ENCODE data around the gene SPOCK1.
"Not testable (repeated sequence)": the region's sequence is repeated elsewhere in the genome, so short reads cannot be mapped to it uniquely, and the experiment has no call there.

SPOCK1 gene

DNA sequence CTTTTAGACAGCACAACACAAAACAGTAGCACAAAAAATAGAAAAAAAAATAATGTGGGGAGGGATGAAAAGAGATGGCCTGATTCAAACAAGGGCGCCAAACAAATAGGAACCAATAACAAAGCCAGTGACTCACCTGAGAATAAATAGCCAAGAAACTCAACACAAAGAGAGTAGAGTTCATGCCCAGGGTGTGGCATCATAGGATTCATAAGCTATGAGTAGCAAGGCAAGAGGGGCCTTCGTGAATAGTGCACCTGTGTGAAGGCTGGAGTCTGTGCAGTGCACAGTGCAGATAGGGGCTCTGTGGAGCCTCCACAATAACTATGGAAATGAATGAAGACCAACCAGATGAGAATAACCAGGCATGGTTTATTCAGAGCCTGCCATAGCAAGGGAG is 541.7 kb downstream of the SPOCK1 start:
- Histone ChIP-seq H3K27ac (no peak overlapping the region), H3K4me3 (no peak overlapping the region), H3K36me3 (no peaks in the 10 kb centered on the region), H3K9me3 (peaks cover 0 to 9% (median 0%) of the 10 kb centered on the region in 3 donors), H3K27me3 (no peaks in the 10 kb centered on the region), H3K4me1 (no peaks in the 10 kb centered on the region)
- TF ChIP-seq, protein P1, sequence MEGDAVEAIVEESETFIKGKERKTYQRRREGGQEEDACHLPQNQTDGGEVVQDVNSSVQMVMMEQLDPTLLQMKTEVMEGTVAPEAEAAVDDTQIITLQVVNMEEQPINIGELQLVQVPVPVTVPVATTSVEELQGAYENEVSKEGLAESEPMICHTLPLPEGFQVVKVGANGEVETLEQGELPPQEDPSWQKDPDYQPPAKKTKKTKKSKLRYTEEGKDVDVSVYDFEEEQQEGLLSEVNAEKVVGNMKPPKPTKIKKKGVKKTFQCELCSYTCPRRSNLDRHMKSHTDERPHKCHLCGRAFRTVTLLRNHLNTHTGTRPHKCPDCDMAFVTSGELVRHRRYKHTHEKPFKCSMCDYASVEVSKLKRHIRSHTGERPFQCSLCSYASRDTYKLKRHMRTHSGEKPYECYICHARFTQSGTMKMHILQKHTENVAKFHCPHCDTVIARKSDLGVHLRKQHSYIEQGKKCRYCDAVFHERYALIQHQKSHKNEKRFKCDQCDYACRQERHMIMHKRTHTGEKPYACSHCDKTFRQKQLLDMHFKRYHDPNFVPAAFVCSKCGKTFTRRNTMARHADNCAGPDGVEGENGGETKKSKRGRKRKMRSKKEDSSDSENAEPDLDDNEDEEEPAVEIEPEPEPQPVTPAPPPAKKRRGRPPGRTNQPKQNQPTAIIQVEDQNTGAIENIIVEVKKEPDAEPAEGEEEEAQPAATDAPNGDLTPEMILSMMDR (IDR thresholded peaks at IDR 0.05): no peak
- intact Hi-C loops (cut with DNase I; ENCODE audit: low total_unique reads): no loop called here
- DNase-seq: no peak

DNA sequence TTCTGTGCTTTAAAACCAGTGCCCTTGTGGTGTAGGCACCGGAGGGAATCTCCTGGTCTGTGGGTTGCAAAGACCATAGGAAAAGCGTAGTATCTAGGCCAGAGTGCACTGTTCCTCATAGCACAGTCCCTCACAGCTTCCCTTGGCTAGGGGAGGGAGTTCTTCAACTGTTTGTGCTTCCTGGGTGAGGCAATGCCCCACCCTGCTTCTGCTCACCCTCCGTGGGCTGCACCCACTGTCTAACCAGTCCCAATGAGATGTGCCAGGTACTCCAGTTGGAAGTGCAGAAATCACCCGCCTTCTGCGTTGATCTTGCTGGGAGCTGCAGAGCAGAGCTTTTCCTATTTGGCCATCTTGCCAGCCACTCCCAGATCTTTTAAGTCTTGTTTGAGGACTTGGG is 545.0 kb downstream of the SPOCK1 start:
- H3K27me3 ChIP-seq; H3K36me3 ChIP-seq; H3K27ac ChIP-seq; intact Hi-C loops (cut with DNase I; ENCODE audit: low total_unique reads); H3K4me3 ChIP-seq; H3K9me3 ChIP-seq; DNase-seq; H3K4me1 ChIP-seq: not testable (repeated sequence)

DNA sequence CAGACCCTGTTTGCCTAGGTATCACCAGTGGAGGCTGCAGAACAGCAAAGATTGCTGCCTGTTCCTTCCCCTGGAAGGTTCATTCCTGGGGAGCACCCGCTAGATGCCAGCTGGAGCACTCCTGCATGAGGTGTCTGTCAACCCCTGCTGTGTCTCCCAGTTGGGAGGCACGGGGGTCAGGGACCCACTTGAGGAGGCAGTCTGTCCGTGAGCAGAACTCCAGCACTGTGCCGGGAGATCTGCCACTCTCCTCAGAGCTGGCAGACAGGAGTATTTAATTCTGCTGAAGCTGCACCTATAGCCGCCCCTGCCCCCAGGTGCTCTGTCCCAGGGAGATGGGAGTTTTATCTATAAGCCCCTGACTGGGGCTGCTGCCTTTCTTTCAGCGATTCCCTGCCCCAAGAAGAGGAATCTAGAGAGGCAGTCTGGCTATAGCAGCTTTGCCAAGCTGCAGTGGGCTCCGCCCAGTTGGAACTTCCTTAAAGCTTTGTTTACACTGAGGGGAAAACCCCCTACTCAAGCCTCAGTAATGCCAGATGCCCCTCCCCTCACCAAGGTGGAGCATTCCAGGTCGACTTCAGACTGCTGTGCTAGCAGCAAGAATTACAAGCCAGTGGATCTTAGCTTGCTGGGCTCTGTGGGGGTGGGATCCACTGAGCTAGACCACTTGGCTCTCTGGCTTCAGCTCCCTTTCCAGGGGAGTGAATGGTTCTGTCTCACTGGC is 545.6 kb downstream of the SPOCK1 start:
- not testable (repeated sequence) for DNase-seq

DNA sequence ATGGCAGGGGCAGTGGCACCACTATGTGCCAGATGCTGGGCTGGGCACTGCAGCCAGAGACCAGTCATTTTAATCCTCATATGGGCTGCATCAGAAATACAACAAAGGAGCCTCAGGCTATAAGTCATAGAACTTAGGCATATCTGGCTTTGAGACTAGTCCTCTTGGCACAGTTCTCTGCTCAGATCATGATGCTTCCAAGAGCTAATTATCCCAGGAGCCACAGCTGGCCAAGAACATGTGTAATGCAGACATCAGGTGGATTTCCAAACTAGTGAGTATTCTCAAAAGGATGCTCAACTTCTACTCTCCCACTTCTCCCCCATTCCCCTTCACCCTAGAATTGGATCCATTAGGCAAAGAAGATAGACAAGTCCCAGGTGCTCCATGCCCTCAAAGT is 571.6 kb downstream of the SPOCK1 start:
- TF ChIP-seq, protein P1 (IDR thresholded peaks at IDR 0.05): no peak
- no peaks in the 10 kb centered on the region for H3K27me3 ChIP-seq
- no peak for DNase-seq
- no peak overlapping the region for H3K4me3 ChIP-seq
- no peaks in the 10 kb centered on the region for H3K4me1 ChIP-seq
- H3K27ac ChIP-seq: no peak overlapping the region
- no peaks in the 10 kb centered on the region for H3K36me3 ChIP-seq
- intact Hi-C loops (cut with DNase I; ENCODE audit: low total_unique reads): no loop called here
- H3K9me3 ChIP-seq: no peaks in the 10 kb centered on the region

More for the DNA sequence above, 545.6 kb downstream of the SPOCK1 start:
- intact Hi-C loops (cut with DNase I; ENCODE audit: low total_unique reads); H3K4me1 ChIP-seq; H3K27me3 ChIP-seq; H3K9me3 ChIP-seq; H3K4me3 ChIP-seq; H3K27ac ChIP-seq; H3K36me3 ChIP-seq: not testable (repeated sequence)

DNA sequence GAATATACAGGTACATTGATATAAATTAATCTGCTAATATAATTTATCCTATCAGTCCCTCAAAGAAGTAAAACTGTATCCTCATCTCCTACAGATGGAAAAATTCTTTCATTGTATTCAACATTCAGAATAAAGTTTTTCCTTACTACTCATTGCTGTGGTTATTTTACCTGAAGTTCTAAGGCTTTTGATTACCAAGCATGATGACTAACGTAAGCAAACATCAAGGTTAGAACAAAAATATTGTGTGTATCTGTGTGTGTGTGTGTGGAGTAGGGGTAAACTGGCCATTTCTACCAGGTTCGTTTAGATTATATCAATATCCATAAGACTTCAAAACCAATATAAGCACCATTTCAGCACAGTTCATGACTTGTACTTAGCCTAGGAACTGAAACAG is 573.1 kb downstream of the SPOCK1 start:
- Histone ChIP-seq H3K9me3 (no peaks in the 10 kb centered on the region), H3K4me3 (no peak overlapping the region), H3K27ac (no peak overlapping the region), H3K27me3 (no peaks in the 10 kb centered on the region), H3K36me3 (no peaks in the 10 kb centered on the region), H3K4me1 (no peaks in the 10 kb centered on the region)
- TF ChIP-seq, protein P1 (IDR thresholded peaks at IDR 0.05): no peak
- no peak for DNase-seq
- intact Hi-C loops (cut with DNase I; ENCODE audit: low total_unique reads): no loop called here

Measured in tibial artery (tissue), 4 donors.